HG03135 (cell line): ENCODE measurements around the gene RAP1GAP2.
"Not testable (repeated sequence)": the region's sequence is repeated elsewhere in the genome, so short reads cannot be mapped to it uniquely, and the experiment has no call there.

Experiments
- ATAC-seq: cut with Tn5 transposase; IDR thresholded peaks from one replicate; pipeline ENCODE4 v1.9.1; 2021; ENCODE audit warnings: mild to moderate bottlenecking, moderate library complexity; ENCODE audit not compliant: unreplicated experiment

The RAP1GAP2 gene

GRCh38 chr17:2785376-2785775 is 10.9 kb upstream of the RAP1GAP2 start:
- ATAC-seq: not testable (repeated sequence)

- ATAC-seq: peak; percentile 66
Measured at GRCh38 chr17:2786176-2786881, 9.9 kb upstream of the RAP1GAP2 start.

GRCh38 chr17:2789700-2790099 is 6.5 kb upstream of the RAP1GAP2 start:
- ATAC-seq: no peak

GRCh38 chr17:2792366-2793169 is 3.7 kb upstream of the RAP1GAP2 start:
- no peak for ATAC-seq

- no peak for ATAC-seq
Measured at GRCh38 chr17:2794111-2794803, 2.0 kb upstream of the RAP1GAP2 start.

- no peak for ATAC-seq
Measured at GRCh38 chr17:2795441-2796163, 636 bp upstream of the RAP1GAP2 start.

- ATAC-seq: no peak
Measured at GRCh38 chr17:2797226-2797625, 988 bp downstream of the RAP1GAP2 start.

GRCh38 chr17:2797637-2798036 is 1.4 kb downstream of the RAP1GAP2 start:
- no peak for ATAC-seq

- no peak for ATAC-seq
Measured at GRCh38 chr17:2798188-2798587, 1.9 kb downstream of the RAP1GAP2 start.

GRCh38 chr17:2798678-2799077 is 2.4 kb downstream of the RAP1GAP2 start:
- no peak for ATAC-seq

GRCh38 chr17:2799653-2800052 is 3.4 kb downstream of the RAP1GAP2 start:
- ATAC-seq: no peak

GRCh38 chr17:2800367-2800766 is 4.1 kb downstream of the RAP1GAP2 start:
- no peak for ATAC-seq

GRCh38 chr17:2801841-2802240 is 5.6 kb downstream of the RAP1GAP2 start:
- ATAC-seq: no peak

GRCh38 chr17:2802574-2802973 is 6.3 kb downstream of the RAP1GAP2 start:
- no peak for ATAC-seq

- ATAC-seq: no peak
Measured at GRCh38 chr17:2803386-2803785, 7.1 kb downstream of the RAP1GAP2 start.

- ATAC-seq: no peak
Measured at GRCh38 chr17:2803971-2804370, 7.7 kb downstream of the RAP1GAP2 start.

GRCh38 chr17:2804912-2805311 is 8.7 kb downstream of the RAP1GAP2 start:
- no peak for ATAC-seq

GRCh38 chr17:2805961-2806360 is 9.7 kb downstream of the RAP1GAP2 start:
- no peak for ATAC-seq

- ATAC-seq: no peak
Measured at GRCh38 chr17:2808367-2809335, 12.4 kb downstream of the RAP1GAP2 start.

- ATAC-seq: no peak
Measured at GRCh38 chr17:2809337-2809736, 13.1 kb downstream of the RAP1GAP2 start.
